HG02759 (cell line): ENCODE results near the gene KREMEN1.
"Not testable (repeated sequence)": the region's sequence is repeated elsewhere in the genome, so short reads cannot be mapped to it uniquely, and the experiment has no call there.

Experiments used
- ATAC-seq: cut with Tn5 transposase; IDR thresholded peaks from one replicate; pipeline ENCODE4 v1.9.1; 2021; ENCODE audit warnings: mild to moderate bottlenecking, moderate library complexity; ENCODE audit not compliant: unreplicated experiment

KREMEN1 gene

GRCh38 chr22:29072979-29073617 is at the start of gene KREMEN1:
Gene KREMEN1 (plus strand): TSS chr22:29073035. CDS start chr22:29073131, 96 bp downstream.
- peak; percentile 25 for ATAC-seq

DNA sequence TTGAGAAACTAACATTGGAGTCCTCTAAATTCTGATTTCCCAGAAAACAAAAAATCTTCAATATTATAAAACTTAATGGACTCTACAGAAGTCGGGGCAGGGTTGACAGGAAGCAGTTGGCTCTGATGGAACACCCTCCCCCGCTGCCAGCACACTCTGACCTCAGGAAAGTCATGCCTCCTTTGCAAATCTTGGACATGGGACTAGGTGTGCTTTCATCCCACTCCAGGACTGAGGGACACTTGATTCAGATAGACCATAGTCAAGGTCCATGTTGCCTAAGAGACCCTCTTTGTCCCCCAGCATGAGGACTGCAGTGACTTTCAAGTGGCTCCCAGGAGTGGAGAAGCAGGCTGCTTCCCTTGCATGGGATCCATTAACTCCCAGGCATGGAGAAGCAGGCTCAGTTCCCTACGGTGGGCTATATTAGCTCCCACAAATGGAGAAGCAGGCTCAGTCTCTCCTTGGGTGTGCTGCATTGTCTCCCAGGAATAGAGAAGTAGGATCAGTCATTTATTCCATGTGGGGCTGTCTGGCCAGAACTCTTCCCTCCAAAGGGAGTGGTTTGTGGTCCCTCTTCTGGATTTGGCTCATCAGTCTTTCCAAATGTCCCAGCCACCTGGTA is 49.6 kb upstream of the KREMEN1 start:
- no peak for ATAC-seq

DNA sequence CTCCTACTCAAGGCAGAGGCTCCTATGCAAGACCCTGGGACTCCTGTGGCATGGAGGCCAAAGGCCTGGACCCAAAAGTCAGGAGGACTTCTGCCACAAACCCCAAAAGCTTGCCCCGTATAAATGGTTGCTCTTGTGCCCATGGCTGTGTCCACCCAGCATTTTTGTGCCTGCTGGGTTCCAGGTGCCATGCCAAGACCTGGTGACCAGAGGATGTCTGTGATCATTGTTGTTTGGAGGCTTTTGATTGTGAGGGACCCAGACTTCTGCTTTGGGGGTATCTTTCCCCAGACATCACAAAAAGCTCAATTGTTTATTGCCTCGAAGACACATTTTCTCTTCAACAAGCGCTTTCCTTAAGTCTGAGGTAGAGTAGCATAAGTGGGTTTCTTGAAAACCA is 46.3 kb upstream of the KREMEN1 start:
- ATAC-seq, result no peak

DNA sequence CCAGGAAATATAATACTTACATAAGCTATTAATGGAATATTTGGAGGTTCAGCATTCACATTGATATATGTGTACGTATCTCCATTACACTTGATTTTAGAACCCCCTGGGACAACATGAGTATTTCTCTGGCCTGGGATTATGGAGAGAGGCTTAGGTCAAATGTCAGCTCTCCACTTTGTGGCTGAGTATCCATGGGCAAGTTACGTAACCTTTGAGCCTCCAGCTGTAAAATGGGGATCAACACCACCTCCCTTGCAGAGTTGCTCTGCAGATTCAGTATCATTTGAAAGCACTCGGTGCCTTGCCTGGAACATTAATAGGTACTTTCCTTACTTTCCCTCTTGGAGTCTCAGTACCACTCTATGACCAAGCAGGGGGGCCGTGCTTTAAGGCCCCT is 44.4 kb upstream of the KREMEN1 start:
- no peak for ATAC-seq

GRCh38 chr22:29029202-29030000 is 43.4 kb upstream of the KREMEN1 start:
- ATAC-seq, result no peak

DNA sequence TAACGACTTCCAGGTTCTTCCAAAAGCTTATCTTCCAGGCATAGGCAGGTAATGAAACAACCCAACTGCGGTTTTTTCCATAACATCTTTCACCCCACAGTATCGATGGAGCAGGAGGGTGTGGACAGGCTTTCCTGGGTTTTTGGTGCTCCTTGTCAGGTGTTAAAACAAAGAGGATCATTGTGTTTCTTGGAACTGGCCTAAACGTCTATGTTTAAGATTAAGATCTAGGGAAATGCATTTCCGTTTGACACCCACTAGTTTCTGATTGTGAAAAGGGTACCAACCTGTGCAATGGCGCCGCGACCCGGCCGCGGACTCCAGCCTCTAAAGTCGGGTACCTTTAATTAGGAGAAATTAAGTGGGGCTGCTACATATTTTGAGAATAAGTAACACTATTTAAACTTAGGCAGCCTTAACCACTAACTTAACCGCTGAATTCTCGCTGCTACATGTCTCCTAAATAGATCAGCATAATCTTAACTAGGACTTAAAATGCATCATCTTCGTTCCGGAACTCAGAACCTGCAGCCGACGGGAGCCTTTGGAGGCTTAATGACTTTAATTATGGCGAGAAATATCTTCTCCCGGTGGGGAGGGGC is 42.7 kb upstream of the KREMEN1 start:
- no peak for ATAC-seq

GRCh38 chr22:29030618-29031226 is 42.1 kb upstream of the KREMEN1 start:
- ATAC-seq, result no peak

- no peak for ATAC-seq
These were observed 41.4 kb upstream of the KREMEN1 start for GRCh38 chr22:29031227-29032011.

- no peak for ATAC-seq
These were observed 40.8 kb upstream of the KREMEN1 start for GRCh38 chr22:29032014-29032475.

GRCh38 chr22:29032584-29032983 is 40.3 kb upstream of the KREMEN1 start:
- ATAC-seq, result no peak

DNA sequence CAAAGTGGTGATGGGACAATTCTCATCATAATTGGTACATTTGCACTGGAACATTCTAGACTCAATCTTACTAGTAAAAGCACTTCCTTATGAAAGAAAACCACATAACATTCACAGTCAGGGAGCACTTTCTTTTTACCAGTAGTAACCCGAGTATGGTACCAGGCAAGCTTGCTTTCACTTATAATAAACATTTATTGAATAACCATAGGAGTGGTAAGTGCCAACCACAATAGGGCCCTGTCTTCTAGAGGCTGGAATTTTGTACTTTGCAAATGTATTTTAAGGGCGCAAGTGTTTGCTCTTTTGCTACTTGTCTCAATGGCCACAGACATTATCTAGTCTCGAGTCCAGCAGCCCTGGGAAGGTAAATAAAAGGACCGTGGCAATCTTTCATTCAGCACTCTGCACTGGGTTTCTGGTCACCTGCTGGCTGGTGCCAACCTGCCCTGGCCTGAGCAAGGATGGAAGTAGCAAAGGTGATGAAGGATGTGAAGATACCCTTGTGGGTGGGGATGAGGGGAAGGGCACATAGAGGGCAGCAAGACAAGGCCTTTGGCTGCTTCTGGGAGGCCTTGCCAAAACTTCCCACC is 35.4 kb upstream of the KREMEN1 start:
- no peak for ATAC-seq

- ATAC-seq, result no peak
These were observed 33.7 kb upstream of the KREMEN1 start for GRCh38 chr22:29039148-29039547.

DNA sequence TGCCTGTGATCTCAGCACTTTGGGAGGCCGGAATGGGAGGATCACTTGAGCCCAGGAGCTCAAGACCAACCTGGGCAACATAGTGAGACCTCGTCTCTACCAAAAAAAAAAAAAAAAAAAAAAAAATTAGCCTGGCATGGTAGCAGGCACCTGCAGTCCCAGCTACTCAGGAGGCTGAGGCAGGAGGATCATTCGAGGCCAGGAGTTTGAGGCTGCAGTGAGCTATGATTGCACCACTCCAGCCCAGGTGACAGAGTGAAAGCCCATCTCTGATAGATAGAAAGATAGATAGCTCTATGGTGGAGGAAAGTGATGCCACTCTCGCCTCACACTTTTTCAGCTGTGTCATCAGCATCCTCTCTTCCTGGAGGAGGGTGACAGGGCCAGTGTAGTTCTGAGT is 33.2 kb upstream of the KREMEN1 start:
- ATAC-seq, result not testable (repeated sequence)

- no peak for ATAC-seq
These were observed 32.2 kb upstream of the KREMEN1 start for GRCh38 chr22:29040385-29041275.

DNA sequence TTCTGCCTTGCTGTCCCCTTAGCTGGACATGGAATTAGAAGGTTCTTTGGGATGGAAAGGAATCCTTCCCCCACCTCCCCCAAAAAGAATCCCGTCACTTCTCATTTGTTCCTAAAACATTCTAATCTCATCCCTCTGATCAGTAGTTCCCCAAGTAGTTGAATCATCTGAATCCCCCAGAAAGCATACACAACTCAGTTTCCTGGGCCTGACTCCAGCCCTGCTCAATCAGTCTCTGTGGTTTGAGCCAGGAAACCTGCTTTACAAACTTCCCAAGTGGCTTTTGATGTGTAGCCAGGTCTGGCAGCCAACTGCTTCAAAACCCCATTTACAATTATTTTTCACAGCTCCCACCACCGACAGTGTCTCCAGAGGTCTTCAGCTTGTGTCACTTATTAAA is 31.4 kb upstream of the KREMEN1 start:
- ATAC-seq, result no peak

GRCh38 chr22:29043906-29044575 is 28.8 kb upstream of the KREMEN1 start:
- no peak for ATAC-seq

- no peak for ATAC-seq
These were observed 28.1 kb upstream of the KREMEN1 start for GRCh38 chr22:29044657-29045176.
